Activated naive CD8-positive, alpha-beta T cell treated with anti-CD3 and anti-CD28 coated beads, Interleukin-2, amount 10 ng/mL, durations not matched to agents 7 days and 5 days (primary cell): ENCODE data around the gene MAP2K5. TPM values are rescaled to one million over a fixed set of nuclear protein-coding genes. Genes with fewer than 3 reads are reported as not detected.

Experiments
- ATAC-seq: fragments of 150-1000 bp; cut with Tn5 transposase; one replicate; pipeline ENCODE4 v1.10.0; 2021; ENCODE audit warnings: low read depth, moderate library complexity
- POLR2A ChIA-PET: fragments of 350-600 bp; sonication (Branson Sonifier 250); formaldehyde crosslinking; loops from one replicate; lab custom pipeline; 2021; ENCODE audit warnings: antibody characterized with exemption; lab: Charles Lee
- DNase-seq: peaks from one replicate; pipeline ENCODE4 v3.0.0; 2021
- H3K27ac Mint-ChIP-seq: one replicate; pipeline ENCODE4 v1.8.0; 2022; ENCODE audit warnings: mild to moderate bottlenecking, mixed read lengths
- H3K27me3 Mint-ChIP-seq: one replicate; pipeline ENCODE4 v1.8.0; 2022; ENCODE audit warnings: mild to moderate bottlenecking, moderate library complexity, mixed read lengths
- H3K36me3 Mint-ChIP-seq: one replicate; pipeline ENCODE4 v1.8.0; 2021; ENCODE audit warnings: mild to moderate bottlenecking, mixed read lengths
- H3K4me1 Mint-ChIP-seq: one replicate; pipeline ENCODE4 v1.8.0; 2021; ENCODE audit warnings: mixed read lengths
- H3K4me3 Mint-ChIP-seq: one replicate; pipeline ENCODE4 v1.8.0; 2022; ENCODE audit warnings: mild to moderate bottlenecking, moderate library complexity, mixed read lengths
- H3K9me3 Mint-ChIP-seq: one replicate; pipeline ENCODE4 v1.8.0; 2021; ENCODE audit warnings: mixed read lengths
- total RNA-seq, 2 experiments: library from RNA; stranded (reverse); gene quantifications; one replicate each; pipeline ENCODE4 v1.2.3, GENCODE V29; 2021

MAP2K5 gene
- total RNA-seq, 2 experiments from 2014 or later: 25.8 to 29.9 TPM

DNA sequence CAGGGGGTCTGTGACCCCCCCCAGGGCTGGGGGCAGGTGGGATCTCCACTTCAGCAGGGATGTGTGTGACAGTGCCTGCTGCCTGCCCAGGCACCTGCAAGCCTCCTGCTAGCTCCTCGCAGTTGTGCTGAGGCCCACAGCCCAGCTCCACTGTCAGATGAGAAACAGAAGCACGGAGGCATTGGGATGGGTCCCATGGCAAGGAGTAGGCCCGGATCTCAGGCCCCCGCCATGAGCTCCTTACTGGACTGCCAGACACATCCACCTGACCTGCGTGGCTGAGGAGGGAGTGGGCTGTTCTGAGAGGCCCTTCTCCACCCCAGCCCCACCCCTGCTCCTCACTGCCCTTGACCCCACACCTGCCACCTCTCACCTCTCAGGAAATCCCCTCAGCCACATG, 264.6 kb downstream of the MAP2K5 start:
- Mint-ChIP-seq H3K36me3 (no peaks in the 10 kb centered on the region), H3K27me3 (no peaks in the 10 kb centered on the region), H3K4me1 (peaks cover 2% of the 10 kb centered on the region), H3K4me3 (no peak overlapping the region), H3K27ac (no peak overlapping the region), H3K9me3 (no peaks in the 10 kb centered on the region)
- POLR2A ChIA-PET: no interaction called here
- ATAC-seq (no peak), DNase-seq (no peak)

DNA sequence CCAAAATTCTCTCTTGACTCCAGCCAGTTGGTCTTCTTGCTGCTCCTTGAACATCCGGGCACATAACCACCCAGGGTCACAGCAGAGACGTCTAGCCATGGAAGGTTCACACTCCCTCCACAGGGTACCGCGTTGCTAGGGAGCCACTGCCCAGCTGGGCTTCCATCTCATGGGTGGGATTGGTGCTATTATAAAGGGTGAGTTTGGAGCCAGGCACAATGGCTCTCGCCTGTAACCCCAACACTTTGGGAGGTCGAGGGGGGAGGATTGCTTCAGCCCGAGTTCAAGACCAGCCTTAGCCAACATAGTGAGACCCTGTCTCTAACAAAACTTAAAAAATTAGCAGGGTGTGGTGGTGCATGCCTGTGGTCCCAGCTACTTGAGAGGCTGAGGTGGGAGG, 265.3 kb downstream of the MAP2K5 start:
- H3K9me3 Mint-ChIP-seq: no peaks in the 10 kb centered on the region
- no peak for ATAC-seq
- H3K27ac Mint-ChIP-seq: no peak overlapping the region
- peaks cover under 1% of the 10 kb centered on the region for H3K27me3 Mint-ChIP-seq
- H3K4me3 Mint-ChIP-seq: no peak overlapping the region
- H3K36me3 Mint-ChIP-seq: no peaks in the 10 kb centered on the region
- POLR2A ChIA-PET: no interaction called here
- no peak for DNase-seq
- peaks cover 4% of the 10 kb centered on the region for H3K4me1 Mint-ChIP-seq

DNA sequence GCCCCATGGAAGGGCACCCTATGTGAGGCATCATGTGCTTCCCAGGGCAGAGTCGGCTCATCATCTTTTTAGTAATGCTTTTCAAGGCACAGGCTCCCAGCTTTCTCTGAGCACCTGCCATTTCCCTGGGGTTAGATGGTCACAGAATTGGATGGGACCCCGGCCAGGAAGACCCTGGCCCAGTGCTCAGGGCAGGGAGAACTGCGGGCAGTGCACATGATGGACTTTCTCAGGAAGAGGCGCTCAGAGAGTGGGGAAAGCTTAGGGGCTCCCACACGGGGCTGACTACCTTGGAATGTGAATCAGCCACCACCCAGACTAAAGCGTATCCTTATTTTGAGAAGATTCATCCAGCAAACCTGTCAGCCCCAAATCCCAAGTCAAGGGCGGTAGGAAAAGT, 266.3 kb downstream of the MAP2K5 start:
- POLR2A ChIA-PET: no interaction called here
- peaks cover 2% of the 10 kb centered on the region for H3K27me3 Mint-ChIP-seq
- H3K27ac Mint-ChIP-seq: no peak overlapping the region
- no peak overlapping the region for H3K4me3 Mint-ChIP-seq
- DNase-seq (no peak), ATAC-seq (no peak)
- H3K4me1 Mint-ChIP-seq: peaks cover 4% of the 10 kb centered on the region
- H3K9me3 Mint-ChIP-seq: no peaks in the 10 kb centered on the region
- no peaks in the 10 kb centered on the region for H3K36me3 Mint-ChIP-seq

DNA sequence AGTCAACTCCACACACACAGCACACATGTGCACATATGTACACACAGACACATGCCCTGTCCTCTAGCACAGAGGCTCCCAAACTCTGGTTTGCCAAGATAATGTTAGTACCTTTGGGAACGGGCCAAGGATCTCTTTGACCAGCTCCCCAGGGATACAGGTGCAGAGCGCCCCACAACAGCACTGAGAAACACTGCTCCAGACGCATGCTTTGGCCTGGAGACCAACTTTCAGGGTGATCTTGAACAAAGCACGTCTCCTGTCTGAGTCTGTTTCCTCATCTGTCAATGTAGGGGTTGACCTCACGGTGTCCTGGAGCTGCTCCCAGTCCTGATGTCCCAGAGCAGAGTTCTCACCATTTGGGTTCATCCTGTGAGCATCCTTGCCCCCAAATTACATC, 266.9 kb downstream of the MAP2K5 start:
- POLR2A ChIA-PET: interaction anchor here (0.5 kb wide), 1 partner anchor 1213 kb away, joined by 3 read pairs; no protein-coding TSS in a partner anchor
- Mint-ChIP-seq H3K4me1 (peaks cover 4% of the 10 kb centered on the region), H3K27me3 (peaks cover 2% of the 10 kb centered on the region), H3K36me3 (no peaks in the 10 kb centered on the region), H3K9me3 (no peaks in the 10 kb centered on the region), H3K27ac (no peak overlapping the region), H3K4me3 (no peak overlapping the region)
- DNase-seq: no peak
- ATAC-seq: no peak

DNA sequence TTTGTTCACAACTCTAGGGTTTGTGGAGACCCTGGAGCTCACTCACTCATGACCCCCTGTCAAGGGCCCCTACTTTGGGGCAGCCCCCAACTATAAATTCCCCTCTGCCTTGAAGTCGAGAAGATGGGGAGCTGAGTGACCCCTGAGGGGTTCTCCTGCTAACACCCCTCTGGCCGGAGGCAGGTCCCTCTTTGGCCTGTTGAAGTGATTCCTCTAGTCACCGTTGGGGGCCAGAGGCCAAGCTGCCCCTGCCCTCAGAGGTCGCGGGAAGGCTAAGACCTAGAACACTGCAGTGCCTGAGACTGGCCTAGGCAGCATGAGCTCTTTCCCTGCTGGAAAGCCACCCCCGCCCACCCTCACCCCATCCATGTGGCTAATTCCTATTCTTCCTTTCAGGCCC, 267.4 kb downstream of the MAP2K5 start:
- H3K36me3 Mint-ChIP-seq: no peaks in the 10 kb centered on the region
- POLR2A ChIA-PET: interaction anchor here (0.5 to 0.6 kb wide), 2 partner anchors 79 to 1213 kb away, joined by 3 to 6 read pairs; no protein-coding TSS in a partner anchor
- H3K9me3 Mint-ChIP-seq: no peaks in the 10 kb centered on the region
- peaks cover 4% of the 10 kb centered on the region for H3K4me1 Mint-ChIP-seq
- H3K27me3 Mint-ChIP-seq: peaks cover 2% of the 10 kb centered on the region
- H3K27ac Mint-ChIP-seq: no peak overlapping the region
- ATAC-seq: no peak
- no peak overlapping the region for H3K4me3 Mint-ChIP-seq
- DNase-seq: no peak

DNA sequence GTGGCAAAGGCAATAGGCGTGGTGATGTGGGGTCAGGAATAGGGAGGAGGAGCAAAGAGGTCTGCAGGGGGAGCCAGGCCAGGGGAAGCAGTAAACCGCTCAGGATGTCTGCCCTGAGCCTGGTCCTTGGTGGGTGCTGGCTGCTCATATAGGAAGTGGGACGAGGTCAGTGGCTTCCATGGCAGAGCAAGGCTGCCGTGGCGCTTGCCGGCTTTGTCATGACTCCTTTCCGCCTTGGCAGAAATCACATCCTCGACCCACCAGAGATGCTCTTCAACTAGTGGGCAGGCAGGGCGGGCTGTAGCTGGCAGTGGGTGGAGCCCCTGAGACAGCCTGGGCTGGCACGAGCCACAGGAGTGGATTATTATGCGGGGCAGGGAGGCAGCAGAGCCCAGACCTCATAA, 269.7 kb downstream of the MAP2K5 start:
- Mint-ChIP-seq H3K9me3 (no peaks in the 10 kb centered on the region), H3K4me1 (peaks cover 4% of the 10 kb centered on the region), H3K27ac (no peak overlapping the region), H3K36me3 (no peaks in the 10 kb centered on the region), H3K27me3 (peaks cover 11% of the 10 kb centered on the region), H3K4me3 (no peak overlapping the region)
- no peak for DNase-seq
- POLR2A ChIA-PET: interaction anchor here (0.6 kb wide), 1 partner anchor 530 kb away, joined by 3 read pairs; no protein-coding TSS in a partner anchor
- ATAC-seq: peak; percentile 14

DNA sequence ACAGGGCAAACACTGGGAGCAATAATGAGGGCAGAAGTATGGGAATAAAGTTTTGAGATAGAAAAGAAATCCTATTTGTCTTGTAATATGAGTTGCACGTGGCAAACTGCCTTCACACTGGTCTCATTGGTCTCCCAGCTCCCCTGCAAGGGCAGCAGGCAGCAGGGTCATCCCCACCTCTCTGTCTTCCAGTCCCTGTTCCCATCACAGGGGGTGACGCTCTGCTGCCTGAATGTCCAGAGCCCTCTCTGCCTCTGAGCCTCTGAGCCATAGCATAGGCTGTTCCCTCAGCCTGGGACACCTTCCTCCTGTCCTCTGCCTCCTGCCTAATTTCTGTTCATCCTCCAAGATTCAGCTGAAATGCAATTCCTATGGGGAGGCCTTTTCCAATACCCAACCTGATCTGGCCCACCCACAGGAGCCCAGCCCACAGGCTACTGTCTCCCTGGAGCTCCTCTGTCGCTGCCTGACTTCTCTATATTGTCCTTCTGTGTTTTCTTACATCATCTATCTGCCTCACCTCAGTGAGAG, 270.7 kb downstream of the MAP2K5 start:
- no peak for ATAC-seq
- Mint-ChIP-seq H3K36me3 (no peaks in the 10 kb centered on the region), H3K27me3 (peaks cover 15% of the 10 kb centered on the region), H3K9me3 (no peaks in the 10 kb centered on the region), H3K27ac (no peak overlapping the region), H3K4me1 (peaks cover 4% of the 10 kb centered on the region), H3K4me3 (no peak overlapping the region)
- POLR2A ChIA-PET: no interaction called here
- DNase-seq: no peak

DNA sequence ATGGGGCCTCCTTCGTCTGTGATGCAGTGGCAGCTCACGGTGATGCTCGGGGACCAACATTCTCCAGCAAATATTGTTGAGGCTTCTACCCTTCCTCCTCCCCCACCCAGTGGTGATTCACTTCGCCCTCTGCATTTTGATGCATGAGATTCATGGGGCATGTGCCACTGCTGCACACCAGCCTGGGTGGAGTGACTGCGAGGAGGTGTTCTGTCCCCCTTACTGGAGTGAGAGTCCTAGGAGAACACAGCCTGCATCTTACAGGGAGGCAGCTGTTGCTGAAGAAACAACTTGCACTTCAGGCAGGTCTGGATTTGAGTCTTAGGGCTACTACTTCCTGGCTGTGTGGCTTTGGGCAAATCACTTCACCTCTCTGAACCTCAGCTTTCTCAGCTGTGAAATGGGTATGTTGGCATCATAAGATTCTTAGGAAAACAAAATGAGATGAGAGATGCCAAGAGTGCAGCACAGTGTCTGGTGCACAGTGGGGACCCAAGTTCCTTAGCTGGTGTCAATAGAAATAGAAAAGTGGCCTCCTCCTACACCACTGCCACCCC, 272.6 kb downstream of the MAP2K5 start:
- no peak for ATAC-seq
- POLR2A ChIA-PET: no interaction called here

DNA sequence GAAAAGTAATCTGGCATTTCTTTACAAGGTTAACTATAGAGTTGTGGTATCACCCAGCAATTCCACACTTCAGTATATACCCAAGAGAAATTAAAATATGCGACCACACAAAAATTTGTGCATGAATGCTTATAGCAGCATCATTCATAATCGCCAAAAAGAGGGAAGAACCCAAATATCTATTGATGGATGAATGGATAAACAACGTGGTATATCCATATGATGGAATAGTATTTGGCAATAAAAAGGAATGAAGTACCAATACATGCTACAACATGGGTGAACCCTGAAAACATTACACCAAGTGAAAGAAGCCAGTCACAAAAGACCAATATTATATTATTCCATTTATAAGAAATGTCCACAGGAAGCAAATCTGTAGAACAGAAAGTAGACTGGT, 274.2 kb downstream of the MAP2K5 start:
- no peak for DNase-seq
- no peak for ATAC-seq
- H3K4me1 Mint-ChIP-seq: peaks cover 9% of the 10 kb centered on the region
- H3K4me3 Mint-ChIP-seq: no peak overlapping the region
- H3K27me3 Mint-ChIP-seq: peaks cover 48% of the 10 kb centered on the region
- no peaks in the 10 kb centered on the region for H3K9me3 Mint-ChIP-seq
- POLR2A ChIA-PET: no interaction called here
- no peaks in the 10 kb centered on the region for H3K36me3 Mint-ChIP-seq
- no peak overlapping the region for H3K27ac Mint-ChIP-seq

More for the DNA sequence above, 272.6 kb downstream of the MAP2K5 start:
- Mint-ChIP-seq H3K9me3 (no peaks in the 10 kb centered on the region), H3K27ac (no peak overlapping the region), H3K4me3 (no peak overlapping the region), H3K27me3 (peaks cover 32% of the 10 kb centered on the region), H3K36me3 (no peaks in the 10 kb centered on the region), H3K4me1 (peaks cover 4% of the 10 kb centered on the region)
- DNase-seq: no peak

DNA sequence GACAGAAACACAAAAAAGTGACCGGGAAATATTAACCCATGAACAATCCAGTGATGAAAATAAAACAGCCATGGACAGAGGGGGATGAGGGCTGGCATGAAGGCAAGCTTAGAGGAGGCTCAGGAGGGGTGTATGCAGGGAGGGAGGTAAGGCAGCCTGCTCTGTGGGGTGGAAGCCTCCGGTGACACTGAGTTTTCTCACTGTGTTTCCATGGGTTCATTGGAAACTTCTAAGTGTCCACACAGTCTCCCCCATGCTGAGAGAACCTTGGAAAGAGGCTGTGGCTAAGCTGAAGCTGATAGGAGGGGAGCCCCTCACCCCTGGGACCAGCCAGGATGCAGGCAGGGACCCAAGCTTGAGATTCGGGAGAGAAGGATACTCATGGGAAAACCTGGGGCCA, 276.0 kb downstream of the MAP2K5 start:
- no peak overlapping the region for H3K27ac Mint-ChIP-seq
- no peak overlapping the region for H3K4me3 Mint-ChIP-seq
- H3K4me1 Mint-ChIP-seq: peaks cover 9% of the 10 kb centered on the region
- DNase-seq (no peak), ATAC-seq (no peak)
- H3K27me3 Mint-ChIP-seq: peaks cover 59% of the 10 kb centered on the region
- H3K36me3 Mint-ChIP-seq: no peaks in the 10 kb centered on the region
- H3K9me3 Mint-ChIP-seq: no peaks in the 10 kb centered on the region
- POLR2A ChIA-PET: interaction anchor here (0.6 kb wide), 1 partner anchor 45 kb away, joined by 4 read pairs; no protein-coding TSS in a partner anchor

DNA sequence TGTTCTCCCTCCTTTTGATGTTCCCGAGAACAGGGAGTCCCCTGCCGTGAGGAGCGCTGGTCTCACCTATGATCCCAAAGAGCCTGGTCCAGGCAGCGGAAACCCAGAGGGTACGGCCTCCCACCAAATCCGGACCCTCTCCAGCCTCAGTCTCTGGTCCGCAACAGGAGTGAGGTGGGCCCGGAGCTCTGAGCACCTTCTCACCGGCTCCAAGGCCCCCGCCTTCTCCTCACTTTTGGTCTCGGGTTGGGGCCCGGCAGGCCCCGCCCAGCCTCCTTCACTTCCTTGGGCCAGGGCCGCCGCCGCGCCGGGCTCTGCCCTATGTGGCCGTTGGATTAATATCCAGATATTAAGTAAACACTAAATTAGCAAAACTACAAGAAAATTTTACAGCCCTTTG, 277.1 kb downstream of the MAP2K5 start:
- no peak overlapping the region for H3K27ac Mint-ChIP-seq
- ATAC-seq (no peak), DNase-seq (no peak)
- no peaks in the 10 kb centered on the region for H3K36me3 Mint-ChIP-seq
- H3K4me1 Mint-ChIP-seq: peaks cover 16% of the 10 kb centered on the region
- peaks cover 70% of the 10 kb centered on the region for H3K27me3 Mint-ChIP-seq
- no peaks in the 10 kb centered on the region for H3K9me3 Mint-ChIP-seq
- POLR2A ChIA-PET: no interaction called here
- H3K4me3 Mint-ChIP-seq: no peak overlapping the region

DNA sequence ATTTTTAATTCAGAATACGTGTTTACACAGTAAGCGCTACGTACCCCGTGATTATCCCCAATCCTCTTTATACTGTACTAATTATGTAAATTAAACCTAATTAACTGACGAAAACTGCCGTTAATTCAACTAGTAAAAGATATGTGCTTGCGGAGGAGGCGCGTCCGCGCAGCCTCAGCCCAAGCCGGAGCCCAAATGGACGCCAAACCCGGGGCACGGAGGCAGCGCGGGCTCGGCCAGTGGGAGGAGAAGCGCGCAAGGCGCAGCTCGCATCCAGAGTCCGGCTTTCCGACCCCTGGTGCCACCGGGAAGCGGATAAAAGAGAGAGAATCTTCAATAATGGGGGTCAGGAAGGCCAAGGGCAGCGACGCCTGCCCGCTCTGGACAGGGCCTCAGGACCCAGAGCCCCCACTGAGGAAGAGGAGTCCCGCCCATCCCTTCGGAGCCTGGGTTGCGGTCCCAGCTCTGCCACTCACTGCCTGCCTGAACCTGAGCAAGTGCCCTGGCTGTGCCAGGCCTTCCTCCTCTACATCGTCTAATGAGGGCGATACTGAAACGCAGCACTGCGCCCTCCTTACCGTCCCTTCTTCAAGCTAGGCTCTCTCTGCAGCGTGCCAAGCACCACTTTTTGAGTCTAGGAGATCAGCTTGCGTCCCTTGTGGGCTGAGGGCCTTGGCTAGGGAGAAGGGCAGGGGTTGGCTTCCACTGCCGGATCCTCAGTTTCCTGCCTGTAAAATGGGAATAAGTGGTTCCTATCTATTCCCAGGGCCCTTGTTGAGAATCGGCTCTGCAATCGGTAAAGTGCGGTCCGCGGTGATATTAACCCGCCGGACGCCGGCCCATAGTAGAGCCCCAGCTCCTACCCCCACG, 277.9 kb downstream of the MAP2K5 start:
- Mint-ChIP-seq H3K4me1 (peaks cover 16% of the 10 kb centered on the region), H3K9me3 (no peaks in the 10 kb centered on the region), H3K27me3 (peaks cover 76% of the 10 kb centered on the region), H3K4me3 (no peak overlapping the region), H3K36me3 (no peaks in the 10 kb centered on the region), H3K27ac (peak overlapping the region; percentile 42)
- ATAC-seq (no peak), DNase-seq (no peak)
- POLR2A ChIA-PET: no interaction called here

DNA sequence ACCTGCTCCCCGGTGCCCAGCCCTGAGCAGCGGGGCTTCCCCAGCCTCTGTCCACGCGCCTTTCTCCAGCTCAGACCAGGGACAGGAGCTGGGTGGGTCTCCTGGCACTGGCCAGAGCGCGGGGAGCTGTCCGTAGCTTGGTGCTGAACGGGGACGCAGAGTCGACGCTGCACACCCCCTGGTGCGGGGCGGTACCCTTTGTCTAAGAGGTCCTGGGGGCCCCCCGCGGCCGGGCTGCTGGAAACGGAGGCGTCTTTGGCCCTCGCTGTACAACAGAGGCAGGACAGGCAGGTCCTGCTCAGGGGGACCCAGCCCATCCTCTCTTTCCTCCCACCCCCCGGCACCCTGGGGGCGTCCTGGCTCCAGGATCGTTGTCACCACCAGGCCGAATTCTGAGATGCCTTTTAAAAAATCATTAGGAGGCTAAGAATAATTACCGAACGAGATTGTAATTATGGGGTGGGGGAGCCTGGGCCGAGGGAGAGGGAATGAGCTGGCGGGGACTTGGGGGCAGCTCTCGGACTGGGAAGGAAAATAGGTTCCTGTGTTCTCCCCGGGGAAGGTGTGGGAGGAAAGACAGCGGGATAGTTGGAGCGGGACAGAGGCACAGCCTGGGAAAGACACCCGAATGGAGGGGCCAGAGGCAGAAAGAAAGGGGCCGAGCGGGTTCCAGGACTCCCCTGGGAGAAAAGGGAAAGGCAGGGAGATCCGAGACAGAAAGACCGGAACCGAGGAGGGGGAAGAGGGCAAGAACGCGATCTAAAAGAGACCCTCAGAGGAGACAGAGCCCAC, 278.7 kb downstream of the MAP2K5 start:
- POLR2A ChIA-PET: no interaction called here
- Mint-ChIP-seq H3K27ac (peak overlapping the region; percentile 66), H3K4me3 (no peak overlapping the region), H3K27me3 (peaks cover 81% of the 10 kb centered on the region), H3K9me3 (no peaks in the 10 kb centered on the region), H3K36me3 (peaks cover 1% of the 10 kb centered on the region), H3K4me1 (peaks cover 20% of the 10 kb centered on the region)
- DNase-seq: peak; percentile 76
- peak; percentile 47 for ATAC-seq
